Activated CD4-positive, alpha-beta T cell treated with anti-CD3 and anti-CD28 coated beads for 24 hours (primary cell): ENCODE results near the gene CTXND1.

Experiments used
- DNase-seq, 2 donors: peaks; one replicate each; pipeline ENCODE4 v3.0.0-alpha.2; 2020; ENCODE audit warnings: low read depth in 2 of 2

Gene CTXND1

DNA sequence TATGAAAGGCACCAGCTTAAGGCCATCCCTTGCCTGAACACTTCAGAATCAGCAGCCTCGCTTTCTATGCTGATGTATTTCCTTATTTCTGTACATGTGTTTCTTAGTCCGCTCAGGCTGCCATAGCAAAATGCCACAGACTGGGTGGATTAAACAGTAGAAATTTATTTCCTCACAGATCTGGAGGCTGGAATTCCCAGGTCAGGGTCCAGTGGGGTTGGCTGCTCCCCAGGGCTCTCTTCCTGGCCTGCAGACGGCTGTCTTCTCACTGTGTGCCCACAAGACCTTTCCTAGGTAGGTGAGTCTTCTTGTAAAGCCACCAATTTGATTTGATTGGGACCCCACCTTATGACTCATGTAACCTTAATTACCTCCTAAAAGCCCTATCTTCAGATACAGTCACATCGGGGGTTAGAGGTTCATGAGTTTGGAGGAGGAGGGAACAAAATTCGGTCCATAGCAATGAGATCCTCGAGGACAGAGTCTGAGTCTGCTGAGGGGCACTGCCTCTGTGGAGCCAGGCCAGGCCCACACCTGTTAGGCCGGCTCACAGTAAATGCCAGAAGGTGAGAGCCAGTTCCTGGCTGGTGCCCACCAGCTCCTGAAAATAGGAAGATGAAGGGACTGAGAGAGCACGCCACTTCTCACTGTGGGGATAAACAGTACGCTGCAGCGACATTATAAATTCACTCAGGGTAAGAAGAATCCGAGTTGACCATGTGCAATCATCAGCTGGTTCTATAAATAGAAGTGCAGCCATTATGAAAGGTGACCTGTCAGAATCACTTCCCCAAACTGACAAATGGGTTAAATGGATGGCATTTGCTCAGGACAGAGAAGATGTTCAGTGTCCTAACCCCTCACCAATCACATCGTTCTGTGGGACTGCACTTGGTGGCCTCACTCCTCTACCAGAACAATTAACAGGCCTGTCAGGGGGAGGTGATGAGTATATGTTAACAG, 41.1 kb downstream of the CTXND1 start:
- DNase-seq = no peak

DNA sequence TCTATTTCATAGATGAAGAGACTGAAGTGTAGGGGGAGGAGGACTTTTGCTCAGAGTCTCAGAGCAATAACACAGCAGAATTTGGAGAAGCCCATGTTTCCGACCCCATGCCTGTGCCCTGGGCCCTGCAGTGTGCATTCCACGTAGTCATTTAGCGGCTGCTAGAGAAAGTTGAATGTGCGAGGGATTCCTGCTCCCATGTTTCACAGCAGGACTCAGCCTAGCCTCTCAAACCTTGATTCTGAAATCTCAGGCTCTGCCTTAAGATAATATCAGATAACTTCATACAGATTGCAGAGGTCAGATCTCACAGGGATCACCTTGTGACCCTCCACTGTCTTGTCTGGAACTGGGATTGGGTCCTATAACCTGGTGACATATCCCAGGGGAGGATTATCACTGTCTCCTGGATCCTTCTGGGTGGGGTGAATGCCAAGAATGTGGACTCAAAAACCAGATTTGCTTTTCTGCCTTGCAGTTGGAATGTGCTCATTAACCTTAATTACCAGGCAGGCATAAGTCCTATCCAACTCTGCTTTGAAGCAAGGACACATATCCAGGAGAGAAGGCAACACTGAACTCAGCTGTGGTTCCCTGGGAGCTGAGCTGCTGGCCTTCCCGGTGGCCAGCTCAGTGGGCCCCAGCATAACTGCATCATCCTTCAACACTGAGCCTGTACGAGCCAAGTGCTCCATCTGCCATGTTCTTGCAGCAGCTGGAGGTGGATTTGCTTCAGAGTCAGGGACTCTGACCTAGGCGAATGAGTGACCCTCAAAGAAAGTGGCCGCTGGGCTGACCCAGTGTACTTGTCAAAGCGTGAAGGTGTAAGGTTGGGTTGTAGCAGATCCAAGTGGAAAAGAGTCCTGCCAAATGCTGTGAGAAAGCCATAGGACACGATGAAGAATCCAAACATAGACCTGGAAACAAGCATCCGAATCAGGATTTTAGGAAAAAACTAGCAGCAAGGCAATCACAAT, 43.0 kb downstream of the CTXND1 start:
- no peak for DNase-seq

- no peak for DNase-seq
These were observed 44.1 kb downstream of the CTXND1 start for GRCh38 chr15:80207887-80208286.

GRCh38 chr15:80204231-80204630, 47.8 kb downstream of the CTXND1 start:
- no peak for DNase-seq

DNA sequence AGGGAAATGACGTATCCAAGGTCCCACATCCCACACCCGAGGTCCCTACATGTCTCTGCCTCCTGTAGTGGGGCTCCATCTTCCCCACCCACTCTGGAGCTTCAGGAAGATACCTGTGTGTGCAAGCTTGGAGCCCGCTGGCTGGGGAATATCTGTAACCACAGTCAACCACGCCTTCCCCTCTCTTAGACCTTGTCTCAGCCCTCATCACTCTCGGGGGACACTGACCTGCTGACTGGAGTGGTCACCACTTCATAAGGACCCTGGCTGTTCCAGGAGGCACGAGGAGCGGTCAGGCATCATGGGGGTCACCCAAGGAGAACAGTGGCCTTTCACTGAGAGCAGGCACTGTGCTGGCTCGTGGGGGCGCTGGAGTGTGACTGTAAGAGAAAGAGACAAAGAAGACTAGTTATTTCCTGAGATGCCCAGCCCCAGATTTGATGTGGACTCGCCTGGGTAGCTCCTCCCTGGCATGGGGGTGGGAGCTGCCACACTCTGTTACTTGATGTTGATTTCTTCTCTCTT, 48.6 kb downstream of the CTXND1 start:
- DNase-seq = no peak

GRCh38 chr15:80202641-80203360, 49.2 kb downstream of the CTXND1 start:
- DNase-seq = no peak

- DNase-seq = no peak
These were observed 50.0 kb downstream of the CTXND1 start for GRCh38 chr15:80202016-80202315.

DNA sequence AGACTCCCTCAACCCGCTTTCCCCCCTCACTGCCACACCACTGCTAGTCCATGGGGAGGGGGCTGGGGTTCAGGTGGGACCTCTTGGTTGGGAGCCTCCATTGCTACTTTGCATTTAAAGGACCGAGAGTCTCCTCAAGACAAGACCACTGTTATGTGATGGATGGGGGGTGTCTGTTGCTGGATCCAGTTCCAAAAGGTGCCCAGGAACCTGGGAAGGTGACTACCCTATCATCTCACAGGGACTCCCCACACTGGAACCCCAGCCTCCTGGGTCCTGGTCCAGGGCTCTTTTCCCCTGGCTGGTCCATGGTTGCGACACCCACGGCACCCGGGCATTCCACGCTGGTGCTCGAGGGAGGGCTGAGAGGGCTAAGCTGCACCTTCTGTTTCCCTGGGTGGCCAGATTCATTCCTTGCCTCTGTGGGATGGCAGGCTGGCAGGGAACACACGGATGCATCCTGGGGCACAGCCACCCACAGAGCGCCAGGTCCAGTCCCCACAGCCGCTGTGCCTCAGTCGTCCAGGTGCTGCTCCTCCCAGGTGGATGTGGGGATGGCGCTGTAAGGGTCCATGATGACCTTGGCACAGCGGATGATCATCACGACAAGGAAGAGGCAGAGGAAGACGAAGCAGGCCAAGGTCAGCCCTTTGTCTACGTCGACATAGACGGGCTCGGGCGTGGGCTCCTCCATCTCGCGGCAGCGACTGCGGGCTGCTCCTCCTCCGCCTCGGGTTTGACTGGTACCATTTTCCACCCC, 50.6 kb downstream of the CTXND1 start:
- DNase-seq = no peak

DNA sequence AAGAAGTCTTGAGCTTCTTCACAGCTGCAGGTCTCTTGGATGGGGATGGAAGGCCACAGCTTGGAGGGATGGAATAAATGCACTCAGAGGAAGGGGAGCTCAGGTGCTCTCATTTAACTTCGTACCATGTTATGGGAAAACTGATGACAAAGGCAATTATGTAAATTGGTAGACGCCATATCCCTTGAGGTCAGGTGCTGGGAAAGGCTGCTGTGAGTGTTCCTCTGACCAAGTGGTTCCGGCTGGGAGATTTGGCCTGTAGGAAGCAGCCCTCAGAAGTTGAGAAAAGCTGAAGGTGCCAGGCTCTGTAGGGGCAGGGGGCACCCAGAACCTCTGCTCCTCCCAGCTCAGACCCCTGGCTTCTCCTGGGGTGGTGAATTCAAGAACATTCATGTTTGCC, 52.1 kb downstream of the CTXND1 start:
- DNase-seq = no peak

GRCh38 chr15:80199366-80199765, 52.6 kb downstream of the CTXND1 start:
- no peak for DNase-seq

DNA sequence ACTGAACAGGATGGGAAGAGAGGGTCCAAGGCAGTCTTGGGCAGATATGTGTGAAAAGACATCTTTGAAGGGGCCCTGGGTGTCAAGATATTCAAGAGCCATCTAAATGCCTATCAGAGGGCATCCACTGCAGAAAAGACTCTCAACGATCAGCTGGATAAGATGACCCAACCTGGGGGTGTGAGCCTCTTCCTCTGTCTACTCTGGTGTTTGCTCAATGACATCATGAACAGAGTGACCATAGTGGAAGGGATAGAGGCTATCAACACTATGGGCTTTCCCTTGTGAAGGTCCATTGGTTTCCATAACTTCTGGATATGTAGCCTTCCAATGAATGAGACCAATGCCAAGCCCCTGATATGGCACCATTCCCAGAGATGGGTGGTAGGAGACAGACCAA, 57.1 kb downstream of the CTXND1 start:
- DNase-seq = no peak

DNA sequence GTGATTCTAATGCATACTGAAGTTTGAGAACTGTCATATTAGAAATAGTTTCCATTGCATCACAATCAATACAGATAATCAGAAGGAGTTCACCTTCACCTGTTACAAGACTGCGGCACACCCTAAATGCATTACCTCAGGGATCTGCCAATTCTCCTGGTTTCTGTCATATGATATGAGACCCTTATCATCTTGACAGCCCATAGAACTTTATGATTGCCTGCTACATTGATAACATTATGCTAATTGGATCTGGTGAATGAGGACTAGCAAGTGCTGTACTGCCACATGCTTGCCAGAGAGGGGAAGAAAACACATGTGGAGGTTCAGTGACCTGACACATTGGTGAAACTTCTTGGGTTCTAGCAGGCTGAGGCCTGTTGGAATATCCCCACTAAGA, 57.8 kb downstream of the CTXND1 start:
- DNase-seq = no peak

- no peak for DNase-seq
These were observed 60.0 kb downstream of the CTXND1 start for GRCh38 chr15:80191897-80192595.

DNA sequence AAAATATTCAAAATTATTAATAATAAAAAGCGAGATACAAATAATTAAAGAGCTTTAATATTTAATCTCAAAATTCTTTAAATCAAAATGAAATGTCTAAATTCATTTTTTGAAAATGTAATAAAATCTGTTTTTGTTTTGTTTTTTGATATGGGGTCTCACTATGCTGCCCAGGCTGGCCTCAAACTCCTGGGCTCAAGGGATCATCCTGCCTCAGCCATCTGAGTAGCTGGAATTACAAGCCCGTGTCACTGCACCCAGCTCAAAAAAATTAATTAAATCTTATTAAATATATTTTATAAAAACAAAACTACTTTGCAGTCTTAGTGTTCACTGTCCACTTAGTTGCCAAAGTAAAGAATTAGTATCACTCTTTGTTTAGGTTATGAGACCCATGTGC, 60.8 kb downstream of the CTXND1 start:
- no peak for DNase-seq

- DNase-seq = no peak
These were observed 63.8 kb downstream of the CTXND1 start for GRCh38 chr15:80188251-80188650.

- no peak for DNase-seq
These were observed 65.4 kb downstream of the CTXND1 start for GRCh38 chr15:80186597-80186996.

- no peak for DNase-seq
These were observed 65.9 kb downstream of the CTXND1 start for GRCh38 chr15:80186066-80186465.

GRCh38 chr15:80185152-80185551, 66.9 kb downstream of the CTXND1 start:
- DNase-seq = no peak

DNA sequence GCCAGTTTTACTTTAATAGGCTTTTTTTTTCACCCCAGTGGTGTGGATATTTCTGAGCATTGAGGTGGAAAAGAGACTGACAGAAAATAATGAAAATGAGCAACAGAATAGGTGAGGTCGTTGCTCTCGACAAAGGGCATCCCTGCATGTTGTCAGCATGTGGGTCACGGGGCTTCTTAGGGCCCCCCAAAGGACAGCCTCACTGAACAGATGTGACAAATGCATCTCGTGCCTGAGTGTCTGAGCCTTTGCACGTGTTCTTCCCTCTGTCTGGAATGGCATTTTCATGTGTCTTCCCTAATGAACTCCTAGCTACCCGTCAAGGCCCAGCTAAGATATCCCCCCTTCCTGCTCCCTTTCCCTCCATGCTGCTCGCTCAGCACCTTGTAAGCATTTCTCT, 67.5 kb downstream of the CTXND1 start:
- no peak for DNase-seq

DNA sequence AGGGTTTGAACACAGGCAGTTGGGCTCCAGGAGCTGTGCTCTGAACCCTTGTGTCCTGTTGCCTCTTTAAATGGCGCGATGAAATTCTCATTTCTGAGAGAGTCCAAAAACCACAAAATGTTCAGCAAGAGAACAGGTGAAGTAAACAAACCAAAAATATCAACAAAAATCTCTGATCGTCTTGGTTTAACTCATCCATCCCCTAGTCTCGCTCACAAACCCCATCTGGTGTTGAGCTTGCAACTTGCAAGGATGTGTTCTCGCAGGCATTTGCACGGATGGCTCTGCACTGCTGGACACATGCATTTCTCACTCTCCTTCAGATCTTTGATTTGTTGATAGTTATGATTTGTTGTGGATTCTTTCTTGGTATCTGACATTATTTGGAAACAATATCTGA, 68.1 kb downstream of the CTXND1 start:
- DNase-seq = no peak
